NCI-H1694 (cell line): ENCODE results near the gene DNM2.
A peak's percentile ranks its signal among the peaks of the same experiment; 100 is the strongest.
"Not testable (repeated sequence)": the region's sequence is repeated elsewhere in the genome, so short reads cannot be mapped to it uniquely, and the experiment has no call there.

Experiments used
- DNase-seq: peaks from one replicate; lab custom pipeline; 2025; lab: John Stamatoyannopoulos, UW

The DNM2 gene

GRCh38 chr19:10870501-10870954, 152.6 kb downstream of the DNM2 start:
- DNase-seq, result no peak

GRCh38 chr19:10870955-10871603, 153.2 kb downstream of the DNM2 start, which contains the start of gene CARM1:
Gene CARM1 (plus strand): TSS chr19:10871553. CDS start chr19:10871703, 150 bp downstream.
- DNase-seq, result peak; percentile 85

- no peak for DNase-seq
Measured at GRCh38 chr19:10871711-10872545, 154.0 kb downstream of the DNM2 start.

- DNase-seq, result no peak
Measured at GRCh38 chr19:10872546-10873107, 154.7 kb downstream of the DNM2 start.

- DNase-seq, result no peak
Measured at GRCh38 chr19:10874024-10874423, 156.1 kb downstream of the DNM2 start.

GRCh38 chr19:10876459-10877240, 158.8 kb downstream of the DNM2 start:
- no peak for DNase-seq

GRCh38 chr19:10877608-10878007, 159.7 kb downstream of the DNM2 start:
- not testable (repeated sequence) for DNase-seq

- no peak for DNase-seq
Measured at GRCh38 chr19:10878253-10878652, 160.4 kb downstream of the DNM2 start.
